Stimulated activated naive B cell treated with anti-CD40 and anti-IgM and Interleukin-4, amounts not matched to agents 10 μg/mL and 1 μg/mL and 100 μg/mL, for 72 hours (primary cell): Measurements from ENCODE around the gene EPB41L3.

Experiments
- ATAC-seq, 2 donors: fragments of 150-1000 bp; cut with Tn5 transposase; replicated peaks; 2 replicates each; pipeline ENCODE4 v1.10.0; 2021; ENCODE audit warnings: moderate library complexity in 1 of 2
- DNase-seq: peaks from one replicate; pipeline ENCODE4 v3.0.0; 2021
- H3K27ac Mint-ChIP-seq: one replicate; pipeline ENCODE4 v1.8.0; 2022; ENCODE audit warnings: mild to moderate bottlenecking, mixed read lengths
- H3K27me3 Mint-ChIP-seq, 2 donors: one replicate each; pipeline ENCODE4 v1.8.0; 2022; ENCODE audit warnings: mixed read lengths in 2 of 2
- H3K36me3 Mint-ChIP-seq, 2 donors: one replicate each; pipeline ENCODE4 v1.8.0; 2022; ENCODE audit warnings: mixed read lengths in 2 of 2, mild to moderate bottlenecking in 1 of 2
- H3K4me1 Mint-ChIP-seq, 2 donors: one replicate each; pipeline ENCODE4 v1.8.0; 2022; ENCODE audit warnings: mixed read lengths in 2 of 2, mild to moderate bottlenecking in 1 of 2
- H3K4me3 Mint-ChIP-seq, 2 donors: one replicate each; pipeline ENCODE4 v1.8.0; 2022; ENCODE audit warnings: mild to moderate bottlenecking in 2 of 2, mixed read lengths in 2 of 2, moderate library complexity in 1 of 2
- H3K9me3 Mint-ChIP-seq, 2 donors: one replicate each; pipeline ENCODE4 v1.8.0; 2022; ENCODE audit warnings: mixed read lengths in 2 of 2, mild to moderate bottlenecking in 1 of 2

EPB41L3 gene

DNA sequence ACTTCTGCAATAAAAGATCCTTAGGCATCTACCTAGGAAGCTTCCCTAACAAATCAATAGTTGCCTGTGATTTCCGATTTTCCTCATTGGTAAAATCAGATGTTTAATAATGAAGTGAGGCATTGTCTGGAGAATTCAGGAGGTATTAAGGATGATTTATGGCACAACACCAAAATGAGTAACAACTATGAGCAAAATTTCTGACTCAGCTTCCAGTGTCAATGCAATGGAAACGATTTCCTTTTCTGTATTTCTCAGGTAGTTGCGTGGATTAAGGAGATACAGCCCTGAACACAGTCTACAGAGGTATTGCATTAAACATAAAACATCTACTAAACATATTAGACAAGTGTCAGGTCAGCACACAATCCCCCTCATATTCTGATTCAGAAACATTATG, 99.5 kb downstream of the EPB41L3 start:
- H3K9me3 Mint-ChIP-seq: no peaks in the 10 kb centered on the region

DNA sequence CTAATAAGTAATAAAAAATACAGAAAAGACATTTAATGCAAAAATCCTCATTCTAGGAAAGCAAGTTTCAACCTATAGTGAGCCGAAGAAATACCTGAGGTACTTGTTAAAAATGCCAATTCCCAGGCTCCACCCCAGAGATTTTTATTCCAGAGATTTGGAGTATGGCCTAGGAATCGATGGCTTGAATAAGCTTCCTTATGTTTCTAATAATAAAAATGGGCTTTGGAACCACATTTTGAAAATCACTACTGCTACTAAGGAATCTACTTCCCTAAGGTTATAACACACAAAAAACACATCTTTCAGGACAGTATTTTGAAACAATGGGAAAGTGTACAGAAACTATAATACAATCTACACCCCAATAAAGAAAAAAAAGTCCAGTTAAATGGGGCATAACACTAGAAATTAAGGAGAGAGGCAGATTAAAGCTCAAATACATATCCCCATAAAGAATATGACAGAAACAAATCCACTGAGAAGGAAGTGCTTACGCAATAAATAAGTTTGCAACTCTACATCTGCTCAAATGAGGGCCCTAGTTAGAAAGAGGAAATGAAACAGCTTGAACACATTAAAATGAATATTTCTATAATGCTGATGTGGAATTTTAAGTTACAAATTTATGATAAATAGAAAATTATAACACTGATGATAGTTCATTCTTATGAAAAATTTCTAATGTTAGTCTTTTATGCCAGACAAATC, 103.7 kb downstream of the EPB41L3 start:
- H3K27ac Mint-ChIP-seq: no peak overlapping the region

More for the DNA sequence above, 99.5 kb downstream of the EPB41L3 start:
- no peak for ATAC-seq
- no peaks in the 10 kb centered on the region for H3K27me3 Mint-ChIP-seq
- no peak for DNase-seq
- no peaks in the 10 kb centered on the region for H3K36me3 Mint-ChIP-seq
- H3K4me3 Mint-ChIP-seq: no peak overlapping the region
- peaks cover 5 to 15% of the 10 kb centered on the region in 2 donors for H3K4me1 Mint-ChIP-seq
- H3K27ac Mint-ChIP-seq: no peak overlapping the region

GRCh38 chr18:5434425-5434824, 109.4 kb downstream of the EPB41L3 start:
- Mint-ChIP-seq H3K9me3 (peaks cover 0 to 3% of the 10 kb centered on the region in 2 donors), H3K27ac (no peak overlapping the region), H3K27me3 (peaks cover 6 to 7% of the 10 kb centered on the region in 2 donors), H3K4me1 (no peaks in the 10 kb centered on the region), H3K4me3 (no peak overlapping the region), H3K36me3 (no peaks in the 10 kb centered on the region)
- ATAC-seq: no peak
- no peak for DNase-seq

More for the DNA sequence above, 103.7 kb downstream of the EPB41L3 start:
- ATAC-seq (peak; percentile 68 to 69), DNase-seq (no peak)
- H3K9me3 Mint-ChIP-seq: peaks cover 0 to 3% of the 10 kb centered on the region in 2 donors
- no peak overlapping the region for H3K4me3 Mint-ChIP-seq
- H3K36me3 Mint-ChIP-seq: no peaks in the 10 kb centered on the region
- H3K4me1 Mint-ChIP-seq: peaks cover 5 to 12% of the 10 kb centered on the region in 2 donors
- peaks cover 0 to 3% of the 10 kb centered on the region in 2 donors for H3K27me3 Mint-ChIP-seq

- Mint-ChIP-seq H3K27ac (no peak overlapping the region), H3K9me3 (peaks cover 0 to 2% of the 10 kb centered on the region in 2 donors), H3K36me3 (no peaks in the 10 kb centered on the region), H3K4me1 (no peaks in the 10 kb centered on the region), H3K27me3 (peaks cover 6 to 10% of the 10 kb centered on the region in 2 donors), H3K4me3 (no peak overlapping the region)
- no peak for DNase-seq
- no peak for ATAC-seq
Measured at GRCh38 chr18:5431836-5432575, 111.8 kb downstream of the EPB41L3 start.

GRCh38 chr18:5430131-5430530, 113.7 kb downstream of the EPB41L3 start:
- no peak overlapping the region for H3K27ac Mint-ChIP-seq
- DNase-seq (no peak), ATAC-seq (no peak)
- H3K4me3 Mint-ChIP-seq: no peak overlapping the region
- no peaks in the 10 kb centered on the region for H3K9me3 Mint-ChIP-seq
- no peaks in the 10 kb centered on the region for H3K4me1 Mint-ChIP-seq
- H3K36me3 Mint-ChIP-seq: no peaks in the 10 kb centered on the region
- peaks cover 11 to 12% of the 10 kb centered on the region in 2 donors for H3K27me3 Mint-ChIP-seq

- no peaks in the 10 kb centered on the region for H3K36me3 Mint-ChIP-seq
- DNase-seq: no peak
- no peak for ATAC-seq
- no peaks in the 10 kb centered on the region for H3K4me1 Mint-ChIP-seq
- no peak overlapping the region for H3K27ac Mint-ChIP-seq
- H3K9me3 Mint-ChIP-seq: no peaks in the 10 kb centered on the region
- no peak overlapping the region for H3K4me3 Mint-ChIP-seq
- peaks cover 11 to 12% of the 10 kb centered on the region in 2 donors for H3K27me3 Mint-ChIP-seq
Measured at GRCh38 chr18:5429681-5430080, 114.1 kb downstream of the EPB41L3 start.

DNA sequence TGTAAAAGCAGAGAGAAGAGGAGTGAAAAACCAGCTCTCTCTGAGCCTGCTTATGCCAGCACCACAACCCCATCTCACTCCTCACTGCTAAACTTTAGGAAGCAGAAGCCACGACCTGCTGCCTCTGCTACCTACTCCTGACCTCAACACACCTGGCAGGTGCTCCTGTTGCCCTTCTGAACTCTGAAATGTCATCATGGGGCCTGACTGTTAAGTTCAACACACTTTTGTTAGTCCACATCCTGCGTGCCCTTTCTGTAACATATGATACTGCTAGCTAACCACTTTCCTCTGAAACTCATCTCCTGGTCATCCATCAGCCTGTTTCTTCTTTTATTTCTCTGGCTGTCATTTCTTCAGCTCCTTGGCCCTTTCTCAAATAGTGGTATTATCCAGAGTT, 118.1 kb downstream of the EPB41L3 start:
- ATAC-seq: no peak
- Mint-ChIP-seq H3K27ac (no peak overlapping the region), H3K4me1 (no peaks in the 10 kb centered on the region), H3K9me3 (no peaks in the 10 kb centered on the region), H3K36me3 (no peaks in the 10 kb centered on the region), H3K27me3 (peaks cover 6 to 10% of the 10 kb centered on the region in 2 donors), H3K4me3 (no peak overlapping the region)
- DNase-seq: no peak

DNA sequence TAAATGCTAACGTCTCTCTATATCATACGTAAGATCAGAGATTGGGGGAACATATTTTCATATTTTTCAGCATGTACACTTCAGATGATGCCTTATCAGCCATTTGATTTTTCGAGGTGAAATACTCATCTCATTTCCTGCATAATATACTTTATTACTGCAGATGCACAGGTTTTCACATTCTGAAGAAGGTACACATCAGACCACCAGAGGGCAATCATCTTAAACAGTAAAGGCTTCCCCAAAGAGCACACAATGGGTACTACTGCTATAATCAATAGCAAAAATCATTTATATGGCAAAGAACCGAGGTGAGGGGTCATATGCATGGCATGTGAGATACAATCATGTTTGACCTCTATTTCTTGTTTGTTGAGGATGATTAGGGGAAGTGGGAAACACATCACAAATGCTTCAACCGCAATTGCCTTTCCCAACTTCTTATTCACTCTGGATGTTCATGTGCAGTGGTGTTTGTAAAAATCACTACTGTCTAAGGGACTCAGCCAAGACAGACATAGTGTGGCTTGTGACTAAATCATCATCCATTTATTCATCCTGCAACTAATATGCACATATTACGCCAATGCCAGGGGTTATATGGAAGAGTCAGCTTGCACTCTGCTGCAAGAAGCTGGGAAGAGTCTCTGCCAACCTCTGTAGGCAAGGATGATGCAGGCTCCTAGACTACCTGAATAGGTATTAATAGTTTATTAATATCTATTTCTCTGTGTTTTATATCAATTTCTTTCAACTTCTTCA, 118.7 kb downstream of the EPB41L3 start:
- Mint-ChIP-seq H3K9me3 (no peaks in the 10 kb centered on the region), H3K27me3 (peaks cover 6 to 10% of the 10 kb centered on the region in 2 donors), H3K4me3 (no peak overlapping the region), H3K36me3 (no peaks in the 10 kb centered on the region), H3K27ac (no peak overlapping the region), H3K4me1 (no peaks in the 10 kb centered on the region)
- peak; percentile 56 to 57 for ATAC-seq
- DNase-seq: no peak

DNA sequence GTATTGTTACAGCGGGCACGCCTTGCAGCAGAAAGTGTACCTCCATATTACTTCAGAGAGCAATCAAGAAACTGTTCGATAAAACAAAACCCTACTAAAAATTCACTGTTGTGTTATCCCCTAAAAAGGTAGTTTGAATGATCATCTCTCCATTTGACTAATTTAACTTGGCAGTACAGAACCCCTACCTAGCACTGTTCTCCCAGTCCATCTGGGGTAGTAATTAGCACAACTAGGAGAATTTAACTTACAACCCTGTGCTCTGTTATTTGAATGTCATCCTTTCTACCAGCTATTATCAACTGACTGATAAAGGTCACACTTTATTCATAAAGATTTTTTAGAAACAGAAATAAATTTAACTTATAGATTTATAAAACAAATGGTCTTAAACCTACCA, 121.2 kb downstream of the EPB41L3 start:
- no peaks in the 10 kb centered on the region for H3K9me3 Mint-ChIP-seq
- ATAC-seq (no peak), DNase-seq (no peak)
- H3K36me3 Mint-ChIP-seq: no peaks in the 10 kb centered on the region
- no peak overlapping the region for H3K4me3 Mint-ChIP-seq
- peaks cover 9 to 16% of the 10 kb centered on the region in 2 donors for H3K27me3 Mint-ChIP-seq
- H3K27ac Mint-ChIP-seq: no peak overlapping the region
- H3K4me1 Mint-ChIP-seq: no peaks in the 10 kb centered on the region

DNA sequence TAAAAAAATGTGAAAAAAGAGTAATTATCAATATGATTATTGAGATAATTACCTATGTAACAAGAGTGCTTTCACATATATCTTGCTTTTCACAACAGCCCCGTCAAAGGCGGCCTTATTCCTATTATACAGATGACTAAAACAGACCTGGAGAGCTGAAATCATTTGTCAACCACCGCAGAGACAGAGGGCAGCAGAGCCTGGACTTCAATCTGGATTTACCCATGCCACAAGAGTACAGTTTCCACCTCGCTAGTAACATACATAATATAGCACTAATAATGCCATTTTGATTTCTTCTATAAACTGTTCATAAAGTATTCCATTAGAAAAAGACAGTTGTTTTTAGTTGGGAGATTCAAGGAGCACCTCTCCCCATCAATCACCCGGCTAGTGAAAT, 121.8 kb downstream of the EPB41L3 start:
- H3K9me3 Mint-ChIP-seq: no peaks in the 10 kb centered on the region
- no peaks in the 10 kb centered on the region for H3K36me3 Mint-ChIP-seq
- DNase-seq (no peak), ATAC-seq (no peak)
- H3K4me1 Mint-ChIP-seq: peaks cover 0 to 4% of the 10 kb centered on the region in 2 donors
- H3K27ac Mint-ChIP-seq: no peak overlapping the region
- H3K27me3 Mint-ChIP-seq: peaks cover 10 to 16% of the 10 kb centered on the region in 2 donors
- no peak overlapping the region for H3K4me3 Mint-ChIP-seq

GRCh38 chr18:5420906-5421305, 122.9 kb downstream of the EPB41L3 start:
- peaks cover 0 to 4% of the 10 kb centered on the region in 2 donors for H3K4me1 Mint-ChIP-seq
- no peak for ATAC-seq
- no peaks in the 10 kb centered on the region for H3K36me3 Mint-ChIP-seq
- peaks cover 8 to 16% of the 10 kb centered on the region in 2 donors for H3K27me3 Mint-ChIP-seq
- no peak overlapping the region for H3K4me3 Mint-ChIP-seq
- no peaks in the 10 kb centered on the region for H3K9me3 Mint-ChIP-seq
- no peak for DNase-seq
- no peak overlapping the region for H3K27ac Mint-ChIP-seq

GRCh38 chr18:5419601-5420000, 124.2 kb downstream of the EPB41L3 start:
- no peaks in the 10 kb centered on the region for H3K9me3 Mint-ChIP-seq
- H3K4me3 Mint-ChIP-seq: no peak overlapping the region
- no peak for ATAC-seq
- DNase-seq: no peak
- H3K27ac Mint-ChIP-seq: no peak overlapping the region
- no peaks in the 10 kb centered on the region for H3K36me3 Mint-ChIP-seq
- peaks cover 0 to 4% of the 10 kb centered on the region in 2 donors for H3K4me1 Mint-ChIP-seq
- peaks cover 10 to 13% of the 10 kb centered on the region in 2 donors for H3K27me3 Mint-ChIP-seq

DNA sequence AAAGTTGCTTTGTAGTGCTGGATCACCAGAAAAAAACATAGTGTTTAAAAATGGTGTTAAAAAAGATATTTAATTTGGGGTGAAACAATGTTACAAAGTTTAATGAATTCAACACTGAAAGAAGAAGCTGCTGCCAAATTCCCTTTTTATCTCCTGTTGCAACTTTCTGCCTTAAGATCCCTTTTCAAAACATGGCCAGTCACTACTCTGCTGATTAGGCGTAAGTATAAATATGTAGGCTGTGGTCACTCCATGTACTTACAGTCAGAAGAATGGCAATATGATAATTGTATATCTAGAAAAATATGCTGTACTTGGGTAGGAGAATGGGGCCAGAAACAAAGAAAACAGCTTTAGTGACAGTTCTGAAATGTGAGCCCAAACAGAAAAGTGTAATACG, 124.8 kb downstream of the EPB41L3 start:
- Mint-ChIP-seq H3K27me3 (peaks cover 10 to 13% of the 10 kb centered on the region in 2 donors), H3K4me1 (peaks cover 0 to 4% of the 10 kb centered on the region in 2 donors), H3K36me3 (no peaks in the 10 kb centered on the region), H3K27ac (no peak overlapping the region), H3K4me3 (no peak overlapping the region), H3K9me3 (no peaks in the 10 kb centered on the region)
- ATAC-seq (no peak), DNase-seq (no peak)

GRCh38 chr18:5417342-5417741, 126.5 kb downstream of the EPB41L3 start:
- ATAC-seq (no peak), DNase-seq (no peak)
- Mint-ChIP-seq H3K36me3 (no peaks in the 10 kb centered on the region), H3K9me3 (no peaks in the 10 kb centered on the region), H3K27me3 (peaks cover 10 to 13% of the 10 kb centered on the region in 2 donors), H3K27ac (no peak overlapping the region), H3K4me1 (peaks cover 0 to 4% of the 10 kb centered on the region in 2 donors), H3K4me3 (no peak overlapping the region)
